ENCODE results near the gene CALHM2.

Gene CALHM2

DNA sequence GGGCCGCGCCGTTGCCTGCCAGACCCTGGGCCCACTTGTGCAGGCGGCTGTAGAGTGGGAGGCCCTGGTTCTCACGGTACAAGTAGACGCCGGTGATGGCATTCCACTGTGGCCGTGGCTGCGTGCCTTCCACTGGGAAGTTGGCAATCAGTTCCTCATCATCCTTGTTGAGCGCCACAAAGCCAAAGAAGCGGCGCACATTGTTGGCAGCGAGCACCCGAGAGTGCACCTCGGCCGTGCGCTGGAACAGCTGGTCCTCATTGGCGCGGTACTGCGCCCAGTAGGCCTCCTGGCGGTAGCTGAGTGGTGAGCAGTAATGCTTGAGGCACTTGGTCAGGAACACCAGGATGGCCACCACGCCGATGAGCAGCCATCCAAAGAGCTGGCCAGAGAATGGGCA is 5.0 kb downstream of the CALHM2 start:
- H3K36me3 ChIP-seq (ENCODE audit: insufficient read depth, insufficient read length, low read length): peaks cover 75% of the 10 kb centered on the region
- DNase-seq (ENCODE audit: low read depth, low spot score): no peak

GRCh38 chr10:103445767-103446567 is 6.2 kb downstream of the CALHM2 start:
- DNase-seq (ENCODE audit: low read depth, low spot score): no peak

More for the DNA sequence above, 5.0 kb downstream of the CALHM2 start:
- Histone ChIP-seq H3K9me3 (ENCODE audit: insufficient read depth, low read length) (no peaks in the 10 kb centered on the region), H3K4me3 (ENCODE audit: insufficient read length, low read depth) (no peak overlapping the region), H3K27me3 (ENCODE audit: insufficient read depth, insufficient read length) (no peaks in the 10 kb centered on the region), H3K4me1 (ENCODE audit: insufficient read depth, insufficient read length) (peaks cover 12% of the 10 kb centered on the region), H3K9ac (ENCODE audit: insufficient read length, low read depth) (no peak overlapping the region)
- TF ChIP-seq SUZ12 (IDR thresholded peaks at IDR 0.05; ENCODE audit: extremely low read depth, insufficient read depth, insufficient read length) (no peak), ZNF274 (IDR thresholded peaks at IDR 0.05; ENCODE audit: low read depth, low read length) (no peak), YY1 (IDR thresholded peaks at IDR 0.05; ENCODE audit: insufficient read depth, insufficient read length) (no peak)

DNA sequence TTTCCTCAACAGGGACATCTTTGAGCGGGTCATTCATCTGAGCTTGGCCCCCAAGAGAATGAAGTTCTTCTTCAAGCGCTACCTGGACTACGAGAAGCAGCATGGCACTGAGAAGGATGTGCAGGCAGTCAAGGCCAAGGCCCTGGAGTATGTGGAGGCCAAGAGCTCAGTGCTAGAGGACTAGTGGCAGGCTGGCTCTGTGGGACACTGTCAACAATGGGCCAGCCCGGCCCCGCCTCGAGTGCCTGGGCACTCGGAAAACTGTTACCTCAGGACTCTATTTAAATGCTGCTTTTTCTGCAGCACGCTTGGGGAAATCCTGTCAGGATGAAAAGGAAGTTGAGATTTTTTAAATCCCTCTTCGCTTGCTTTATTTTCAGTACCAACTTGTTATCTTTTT is 6.8 kb downstream of the CALHM2 start:
- H3K4me1 ChIP-seq (ENCODE audit: insufficient read depth, insufficient read length): peaks cover 9% of the 10 kb centered on the region
- H3K9ac ChIP-seq (ENCODE audit: insufficient read length, low read depth): no peak overlapping the region
- DNase-seq (ENCODE audit: low read depth, low spot score): no peak
- TF ChIP-seq YY1 (IDR thresholded peaks at IDR 0.05; ENCODE audit: insufficient read depth, insufficient read length): no peak
- no peak for TF ChIP-seq ZNF274 (IDR thresholded peaks at IDR 0.05; ENCODE audit: low read depth, low read length)
- TF ChIP-seq SUZ12 (IDR thresholded peaks at IDR 0.05; ENCODE audit: extremely low read depth, insufficient read depth, insufficient read length): no peak
- H3K36me3 ChIP-seq (ENCODE audit: insufficient read depth, insufficient read length, low read length): peaks cover 90% of the 10 kb centered on the region
- H3K4me3 ChIP-seq (ENCODE audit: insufficient read length, low read depth): no peak overlapping the region
- no peaks in the 10 kb centered on the region for H3K27me3 ChIP-seq (ENCODE audit: insufficient read depth, insufficient read length)
- H3K9me3 ChIP-seq (ENCODE audit: insufficient read depth, low read length): no peaks in the 10 kb centered on the region

More at GRCh38 chr10:103445767-103446567, 6.2 kb downstream of the CALHM2 start:
- TF ChIP-seq ZNF274 (IDR thresholded peaks at IDR 0.05; ENCODE audit: low read depth, low read length) (no peak), YY1 (IDR thresholded peaks at IDR 0.05; ENCODE audit: insufficient read depth, insufficient read length) (no peak), SUZ12 (IDR thresholded peaks at IDR 0.05; ENCODE audit: extremely low read depth, insufficient read depth, insufficient read length) (no peak)
- Histone ChIP-seq H3K9me3 (ENCODE audit: insufficient read depth, low read length) (no peaks in the 10 kb centered on the region), H3K36me3 (ENCODE audit: insufficient read depth, insufficient read length, low read length) (peaks cover 87% of the 10 kb centered on the region), H3K4me3 (ENCODE audit: insufficient read length, low read depth) (no peak overlapping the region), H3K9ac (ENCODE audit: insufficient read length, low read depth) (no peak overlapping the region), H3K27me3 (ENCODE audit: insufficient read depth, insufficient read length) (no peaks in the 10 kb centered on the region), H3K4me1 (ENCODE audit: insufficient read depth, insufficient read length) (peaks cover 10% of the 10 kb centered on the region)

- no peak for DNase-seq (ENCODE audit: low read depth, low spot score)
- Histone ChIP-seq H3K36me3 (ENCODE audit: insufficient read depth, insufficient read length, low read length) (peaks cover 90% of the 10 kb centered on the region), H3K9me3 (ENCODE audit: insufficient read depth, low read length) (no peaks in the 10 kb centered on the region), H3K4me1 (ENCODE audit: insufficient read depth, insufficient read length) (peaks cover under 1% of the 10 kb centered on the region), H3K27me3 (ENCODE audit: insufficient read depth, insufficient read length) (no peaks in the 10 kb centered on the region), H3K9ac (ENCODE audit: insufficient read length, low read depth) (no peak overlapping the region), H3K4me3 (ENCODE audit: insufficient read length, low read depth) (no peak overlapping the region)
- TF ChIP-seq SUZ12 (IDR thresholded peaks at IDR 0.05; ENCODE audit: extremely low read depth, insufficient read depth, insufficient read length) (no peak), ZNF274 (IDR thresholded peaks at IDR 0.05; ENCODE audit: low read depth, low read length) (no peak), YY1 (IDR thresholded peaks at IDR 0.05; ENCODE audit: insufficient read depth, insufficient read length) (no peak)
These were observed 7.7 kb downstream of the CALHM2 start for GRCh38 chr10:103444478-103444877.

GRCh38 chr10:103443475-103444185 is 8.5 kb downstream of the CALHM2 start:
- TF ChIP-seq YY1 (IDR thresholded peaks at IDR 0.05; ENCODE audit: insufficient read depth, insufficient read length) (no peak), SUZ12 (IDR thresholded peaks at IDR 0.05; ENCODE audit: extremely low read depth, insufficient read depth, insufficient read length) (no peak), ZNF274 (IDR thresholded peaks at IDR 0.05; ENCODE audit: low read depth, low read length) (no peak)
- H3K36me3 ChIP-seq (ENCODE audit: insufficient read depth, insufficient read length, low read length): peaks cover 93% of the 10 kb centered on the region
- H3K4me1 ChIP-seq (ENCODE audit: insufficient read depth, insufficient read length): peaks cover under 1% of the 10 kb centered on the region
- no peaks in the 10 kb centered on the region for H3K27me3 ChIP-seq (ENCODE audit: insufficient read depth, insufficient read length)
- no peaks in the 10 kb centered on the region for H3K9me3 ChIP-seq (ENCODE audit: insufficient read depth, low read length)
- no peak overlapping the region for H3K4me3 ChIP-seq (ENCODE audit: insufficient read length, low read depth)
- no peak for DNase-seq (ENCODE audit: low read depth, low spot score)
- no peak overlapping the region for H3K9ac ChIP-seq (ENCODE audit: insufficient read length, low read depth)

DNA sequence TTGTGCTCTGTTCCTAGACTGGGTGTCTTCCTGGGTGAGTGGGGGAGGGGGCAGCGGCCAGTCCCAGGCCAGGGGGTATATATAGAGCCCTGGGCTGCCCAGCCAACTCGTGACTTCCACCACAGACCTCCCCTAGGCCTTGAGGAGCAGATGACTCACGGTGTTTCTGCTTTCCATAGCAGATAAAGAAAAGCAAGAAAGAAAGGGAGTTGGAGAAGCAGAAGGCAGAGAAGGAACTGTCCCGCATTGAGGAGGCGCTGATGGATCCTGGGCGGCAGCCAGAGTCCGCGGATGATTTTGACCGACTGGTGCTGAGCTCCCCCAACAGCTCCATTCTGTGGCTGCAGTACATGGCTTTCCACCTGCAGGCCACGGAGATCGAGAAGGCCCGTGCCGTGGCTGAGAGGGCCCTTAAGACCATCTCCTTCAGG is 10.1 kb downstream of the CALHM2 start:
- peaks cover 2% of the 10 kb centered on the region for H3K4me1 ChIP-seq (ENCODE audit: insufficient read depth, insufficient read length)
- no peak overlapping the region for H3K4me3 ChIP-seq (ENCODE audit: insufficient read length, low read depth)
- DNase-seq (ENCODE audit: low read depth, low spot score): no peak
- no peak for TF ChIP-seq ZNF274 (IDR thresholded peaks at IDR 0.05; ENCODE audit: low read depth, low read length)
- no peak for TF ChIP-seq SUZ12 (IDR thresholded peaks at IDR 0.05; ENCODE audit: extremely low read depth, insufficient read depth, insufficient read length)
- H3K36me3 ChIP-seq (ENCODE audit: insufficient read depth, insufficient read length, low read length): peaks cover 96% of the 10 kb centered on the region
- no peak overlapping the region for H3K9ac ChIP-seq (ENCODE audit: insufficient read length, low read depth)
- no peaks in the 10 kb centered on the region for H3K27me3 ChIP-seq (ENCODE audit: insufficient read depth, insufficient read length)
- H3K9me3 ChIP-seq (ENCODE audit: insufficient read depth, low read length): no peaks in the 10 kb centered on the region

DNA sequence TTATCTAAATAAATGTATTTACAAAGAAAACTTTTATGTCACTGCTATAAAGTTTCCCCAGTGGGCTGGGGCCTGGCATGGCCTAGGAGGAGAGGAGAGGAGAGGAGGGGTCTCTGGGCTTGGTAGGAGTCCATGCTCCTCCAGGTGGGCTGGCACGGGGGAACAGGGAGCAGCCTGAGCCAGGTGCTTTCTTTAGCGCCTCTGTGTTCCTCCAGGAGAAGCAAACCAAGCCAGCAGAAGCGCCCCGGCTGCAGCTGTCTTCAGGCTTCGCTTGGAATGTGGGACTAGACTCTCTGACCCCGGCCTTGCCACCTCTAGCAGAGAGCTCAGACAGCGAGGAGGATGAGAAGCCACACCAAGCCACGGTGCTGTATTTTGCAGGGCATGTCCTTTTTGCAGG is 10.6 kb downstream of the CALHM2 start:
- Histone ChIP-seq H3K9ac (ENCODE audit: insufficient read length, low read depth) (no peak overlapping the region), H3K27me3 (ENCODE audit: insufficient read depth, insufficient read length) (no peaks in the 10 kb centered on the region), H3K4me1 (ENCODE audit: insufficient read depth, insufficient read length) (peaks cover 2% of the 10 kb centered on the region), H3K36me3 (ENCODE audit: insufficient read depth, insufficient read length, low read length) (peaks cover 96% of the 10 kb centered on the region), H3K4me3 (ENCODE audit: insufficient read length, low read depth) (no peak overlapping the region), H3K9me3 (ENCODE audit: insufficient read depth, low read length) (no peaks in the 10 kb centered on the region)
- no peak for DNase-seq (ENCODE audit: low read depth, low spot score)
- TF ChIP-seq SUZ12 (IDR thresholded peaks at IDR 0.05; ENCODE audit: extremely low read depth, insufficient read depth, insufficient read length) (no peak), YY1 (IDR thresholded peaks at IDR 0.05; ENCODE audit: insufficient read depth, insufficient read length) (no peak), ZNF274 (IDR thresholded peaks at IDR 0.05; ENCODE audit: low read depth, low read length) (no peak)

Data from NT2/D1 (cell line).